ENCODE measurements around the gene WDR55. TPM values are rescaled to one million over a fixed set of nuclear protein-coding genes. Genes with fewer than 3 reads are reported as not detected.
"Not testable (repeated sequence)": the region's sequence is repeated elsewhere in the genome, so short reads cannot be mapped to it uniquely, and the experiment has no call there.

WDR55 gene
- total and polyA plus RNA-seq, 10 of the 15 experiments (the other 5 are each of a cell fraction or from before 2014, with no cell fraction given): 3.4 to 27.8 (median 20.3) TPM

GRCh38 chr5:140711794-140712193 is 47.1 kb downstream of the WDR55 start:
- RAD21 ChIA-PET (ENCODE audit: unreplicated experiment): interaction anchor here (0.9 to 2.6 kb wide), 7 partner anchors 12 to 333 kb away, joined by 3 to 18 read pairs (median 6); partner anchors contain the start of genes CD14, HARS1, HARS2 and IK
- DNase-seq (ENCODE audit: low read depth, low spot score): no peak
- Histone ChIP-seq H3K4me2 (ENCODE audit: control insufficient read depth, insufficient read depth) (no peak overlapping the region), H3K9me3 (replicated peaks; ENCODE audit: control insufficient read depth, insufficient read depth, low read length) (no peaks in the 10 kb centered on the region), H2AFZ (ENCODE audit: control insufficient read depth, low read depth, low read length) (no peak overlapping the region), H3K79me2 (ENCODE audit: control insufficient read depth, insufficient read depth, low read length) (no peaks in the 10 kb centered on the region), H4K20me1 (ENCODE audit: control insufficient read depth, insufficient read depth) (no peaks in the 10 kb centered on the region), H3K9ac (ENCODE audit: control insufficient read depth, insufficient read depth, low read length) (no peak overlapping the region), H3K36me3 (ENCODE audit: control insufficient read depth in 2 of 2, insufficient read depth in 2 of 2, low read length in 1 of 2) (peaks cover 1 to 2% of the 10 kb centered on the region in 2 experiments; a peak in 3 of 4 replicates), H3K4me1 (ENCODE audit: control insufficient read depth, insufficient read depth, low read length) (no peaks in the 10 kb centered on the region), H3K4me3 (no peak overlapping the region), H3K27me3 (replicated peaks in 1 of 2; ENCODE audit: control insufficient read depth in 2 of 2, insufficient read depth in 2 of 2, low read length in 1 of 2) (no peaks in the 10 kb centered on the region), H3K27ac (ENCODE audit: control insufficient read depth, insufficient read depth) (no peak overlapping the region)
- no TSS peak for BruUV-seq (replicated peaks)
- CTCF ChIA-PET: interaction anchor here (0.8 to 3.4 kb wide), 8 partner anchors 9 to 353 kb away, joined by 3 to 33 read pairs (median 4); partner anchors contain the start of genes IK, NDUFA2, SLC4A9 and TMCO6
- POLR2A ChIA-PET: interaction anchor here (0.6 to 2.1 kb wide), 8 partner anchors 8 to 712 kb away, joined by 3 to 8 read pairs (median 4); partner anchors contain the start of genes ANKHD1, IK, NDUFA2 and WDR55
- intact Hi-C loops (cut with micrococcal nuclease; ENCODE audit: unreplicated experiment): loop anchor here (2.0 to 10.0 kb wide), 3 partner anchors 147 to 903 kb away; partner anchors contain the start of genes APBB3, DIAPH1 and SLC35A4
- whole genome bisulfite sequencing (ENCODE audit: insufficient coverage, insufficient replicate concordance, low lambda C conversion rate, missing lambda C conversion rate): 95% methylated on average over 1 of the region's 1 CpG
- in situ Hi-C loops (cut with MboI): no loop called here
- no peak for FAIRE-seq
- SMC1A ChIA-PET (ENCODE audit: uncharacterized antibody, unreplicated experiment): interaction anchor here (0.7 to 2.9 kb wide), 12 partner anchors 8 to 467 kb away, joined by 3 to 16 read pairs (median 5); partner anchors contain the start of genes ANKHD1, HARS1, HARS2 and ZMAT2
- no peak for ATAC-seq
- TF ChIP-seq RUNX3 (IDR thresholded peaks at IDR 0.05; ENCODE audit: low read length): no peak
- no peak for TF ChIP-seq ZBED1 (IDR thresholded peaks at IDR 0.05; ENCODE audit: borderline replicate concordance)

- ChIA-PET SMC1A (ENCODE audit: uncharacterized antibody, unreplicated experiment) (no interaction called here), POLR2A (no interaction called here), CTCF (no interaction called here), RAD21 (ENCODE audit: unreplicated experiment) (no interaction called here)
- Histone ChIP-seq H3K27ac (ENCODE audit: control insufficient read depth, insufficient read depth) (no peak overlapping the region), H3K9ac (ENCODE audit: control insufficient read depth, insufficient read depth, low read length) (no peak overlapping the region), H3K9me3 (replicated peaks; ENCODE audit: control insufficient read depth, insufficient read depth, low read length) (no peaks in the 10 kb centered on the region), H3K4me2 (ENCODE audit: control insufficient read depth, insufficient read depth) (no peak overlapping the region), H3K4me3 (no peak overlapping the region), H3K27me3 (replicated peaks in 1 of 2; ENCODE audit: control insufficient read depth in 2 of 2, insufficient read depth in 2 of 2, low read length in 1 of 2) (no peaks in the 10 kb centered on the region), H3K4me1 (ENCODE audit: control insufficient read depth, insufficient read depth, low read length) (no peaks in the 10 kb centered on the region), H3K36me3 (ENCODE audit: control insufficient read depth in 2 of 2, insufficient read depth in 2 of 2, low read length in 1 of 2) (no peaks in the 10 kb centered on the region), H4K20me1 (ENCODE audit: control insufficient read depth, insufficient read depth) (no peaks in the 10 kb centered on the region), H3K79me2 (ENCODE audit: control insufficient read depth, insufficient read depth, low read length) (no peaks in the 10 kb centered on the region), H2AFZ (ENCODE audit: control insufficient read depth, low read depth, low read length) (no peak overlapping the region)
- ATAC-seq (no peak), DNase-seq (ENCODE audit: low read depth, low spot score) (no peak), FAIRE-seq (no peak)
- TF ChIP-seq NFIC (IDR thresholded peaks at IDR 0.05; ENCODE audit: low read depth, low read length): no peak
- TF ChIP-seq ZNF384 (IDR thresholded peaks at IDR 0.05; ENCODE audit: borderline replicate concordance, low read depth, low read length): no peak
- no peak for TF ChIP-seq EP300 (IDR thresholded peaks at IDR 0.05; ENCODE audit: borderline replicate concordance in 1 of 2, control insufficient read depth in 1 of 2, low read depth in 2 of 2, low read length in 2 of 2)
- TF ChIP-seq SREBF1 (IDR thresholded peaks at IDR 0.05; ENCODE audit: low read length): no peak
- no TSS peak for BruUV-seq (replicated peaks)
- 69% methylated on average over 1 of the region's 1 CpG for whole genome bisulfite sequencing (ENCODE audit: insufficient coverage, insufficient replicate concordance, low lambda C conversion rate, missing lambda C conversion rate)
- intact Hi-C loops (cut with micrococcal nuclease; ENCODE audit: unreplicated experiment) (loop anchor here (5.0 to 10.0 kb wide), 2 partner anchors 471 to 901 kb away; partner anchors contain the start of gene DIAPH1), in situ Hi-C loops (cut with MboI) (no loop called here)
Measured at GRCh38 chr5:140713562-140714094, 48.9 kb downstream of the WDR55 start.

- H3K27ac ChIP-seq (ENCODE audit: control insufficient read depth, insufficient read depth); FAIRE-seq; RAD21 ChIA-PET (ENCODE audit: unreplicated experiment); H3K4me2 ChIP-seq (ENCODE audit: control insufficient read depth, insufficient read depth); H4K20me1 ChIP-seq (ENCODE audit: control insufficient read depth, insufficient read depth); H3K9me3 ChIP-seq (replicated peaks; ENCODE audit: control insufficient read depth, insufficient read depth, low read length); H3K27me3 ChIP-seq (replicated peaks in 1 of 2; ENCODE audit: control insufficient read depth in 2 of 2, insufficient read depth in 2 of 2, low read length in 1 of 2); H3K36me3 ChIP-seq (ENCODE audit: control insufficient read depth in 2 of 2, insufficient read depth in 2 of 2, low read length in 1 of 2); POLR2A ChIA-PET; H2AFZ ChIP-seq (ENCODE audit: control insufficient read depth, low read depth, low read length); BruUV-seq (replicated peaks); SMC1A ChIA-PET (ENCODE audit: uncharacterized antibody, unreplicated experiment); H3K4me3 ChIP-seq; H3K79me2 ChIP-seq (ENCODE audit: control insufficient read depth, insufficient read depth, low read length); H3K9ac ChIP-seq (ENCODE audit: control insufficient read depth, insufficient read depth, low read length); H3K4me1 ChIP-seq (ENCODE audit: control insufficient read depth, insufficient read depth, low read length); DNase-seq (ENCODE audit: low read depth, low spot score); ATAC-seq: not testable (repeated sequence)
- intact Hi-C loops (cut with micrococcal nuclease; ENCODE audit: unreplicated experiment) (loop anchor here (10.0 kb wide), 1 partner anchor 899 kb away; the partner anchor contains the start of gene DIAPH1), in situ Hi-C loops (cut with MboI) (loop anchor here (5.0 kb wide), 2 partner anchors 354 to 474 kb away; partner anchors contain the start of gene SLC4A9)
- WGBS (ENCODE audit: insufficient coverage, insufficient replicate concordance, low lambda C conversion rate, missing lambda C conversion rate): 93% methylated on average over 2 of the region's 2 CpGs
- CTCF ChIA-PET: interaction anchor here (1.0 kb wide), 2 partner anchors 472 to 476 kb away, joined by 3 to 4 read pairs; no protein-coding TSS in a partner anchor
Measured at GRCh38 chr5:140716238-140716637, 51.5 kb downstream of the WDR55 start.

Measured in GM12878 (cell line).